GM10847 (cell line): ENCODE data around the gene GRAP2.

Experiments
- POLR2A ChIP-seq: IDR thresholded peaks from 2 replicates; pipeline ENCODE4 v1.6.1; 2011; ENCODE audit not compliant: insufficient read length; ENCODE audit errors: extremely low read depth

Gene GRAP2

DNA sequence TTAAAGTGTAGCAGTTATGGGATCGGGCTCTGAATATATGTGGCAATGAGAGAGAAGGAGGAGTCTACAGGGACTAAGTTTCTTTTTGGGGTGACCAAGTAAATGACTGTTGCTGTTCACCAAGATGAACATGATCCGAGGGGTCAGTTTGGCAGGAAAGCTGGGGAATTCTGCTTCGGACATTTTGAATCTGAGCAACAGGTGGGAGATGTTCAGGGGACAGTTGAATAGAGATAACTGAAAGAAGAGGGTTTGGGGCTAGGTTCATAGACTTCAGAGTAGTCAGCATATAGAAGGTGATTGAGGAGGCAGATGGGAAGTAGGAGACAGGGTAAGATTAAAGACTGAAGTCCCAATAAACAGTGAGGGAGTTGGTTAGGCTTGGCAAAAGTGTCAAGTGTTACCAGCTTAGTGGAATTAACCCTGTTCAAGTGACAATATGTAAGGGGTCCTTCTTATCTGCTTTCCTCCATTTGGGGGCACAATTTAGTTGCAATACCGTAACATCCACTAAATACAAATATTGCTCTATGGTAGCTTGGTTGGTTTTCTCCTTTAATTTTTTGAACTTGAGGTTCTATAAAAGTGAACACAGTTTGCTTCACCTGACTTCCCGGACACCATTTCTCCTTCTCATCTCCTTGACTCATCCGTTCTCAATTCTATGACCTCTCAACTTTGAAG is 4.4 kb upstream of the GRAP2 start:
- TF ChIP-seq POLR2A = no peak

GRCh38 chr22:39897841-39898240 is 3.0 kb upstream of the GRAP2 start:
- TF ChIP-seq POLR2A = no peak

DNA sequence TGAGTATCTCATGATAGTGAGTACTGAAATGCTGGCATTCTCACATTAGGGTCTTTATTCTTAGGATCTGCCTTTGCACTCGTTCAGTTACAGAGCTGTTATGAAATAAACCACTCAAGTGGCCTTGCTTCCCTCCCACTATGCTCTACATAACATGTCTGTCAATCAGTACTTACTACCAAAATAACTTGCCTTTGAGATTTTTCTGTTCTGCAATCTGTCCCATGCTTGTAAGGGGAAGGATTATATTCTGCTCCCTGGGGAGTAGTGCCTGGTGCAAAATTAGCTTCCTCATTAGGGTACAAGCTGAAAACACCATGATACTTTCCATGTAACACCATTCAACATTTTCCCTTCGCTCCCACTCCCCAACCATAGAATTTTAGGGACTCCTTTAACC is 1.9 kb upstream of the GRAP2 start:
- TF ChIP-seq POLR2A = no peak

DNA sequence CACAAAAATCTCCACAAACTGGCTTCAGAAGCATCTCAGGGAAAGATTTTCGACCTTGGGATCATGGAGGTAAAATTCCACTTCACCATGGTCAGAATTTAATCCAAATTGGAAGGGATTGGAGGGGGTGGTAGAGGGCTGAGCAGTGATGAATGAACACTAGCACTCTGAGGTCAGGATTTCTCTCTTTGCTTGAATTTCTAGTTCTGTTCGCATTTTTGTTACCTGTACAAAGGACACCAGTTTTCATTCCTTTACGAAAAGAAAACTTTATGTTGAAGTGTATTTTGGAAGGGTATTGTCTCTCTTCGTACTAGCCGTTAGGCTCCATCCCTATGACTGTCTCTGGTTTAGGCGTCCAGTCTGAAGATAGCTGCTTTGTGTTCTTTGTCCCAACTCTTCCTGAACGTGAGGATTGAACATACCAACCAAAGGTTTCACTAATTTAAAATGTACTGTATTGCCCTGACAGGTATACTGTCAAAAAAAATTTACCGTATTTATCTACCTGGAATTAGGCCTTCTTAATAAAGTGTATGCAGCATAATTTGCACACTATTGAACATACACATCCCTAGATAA is 772 bp downstream of the GRAP2 start:
- TF ChIP-seq POLR2A = no peak

GRCh38 chr22:39904862-39905261 is 4.0 kb downstream of the GRAP2 start:
- TF ChIP-seq POLR2A = no peak

GRCh38 chr22:39905687-39906086 is 4.8 kb downstream of the GRAP2 start:
- TF ChIP-seq POLR2A = no peak

GRCh38 chr22:39906207-39906606 is 5.3 kb downstream of the GRAP2 start:
- TF ChIP-seq POLR2A = no peak

- TF ChIP-seq POLR2A = no peak
These were observed 6.2 kb downstream of the GRAP2 start for GRCh38 chr22:39907047-39907446.

DNA sequence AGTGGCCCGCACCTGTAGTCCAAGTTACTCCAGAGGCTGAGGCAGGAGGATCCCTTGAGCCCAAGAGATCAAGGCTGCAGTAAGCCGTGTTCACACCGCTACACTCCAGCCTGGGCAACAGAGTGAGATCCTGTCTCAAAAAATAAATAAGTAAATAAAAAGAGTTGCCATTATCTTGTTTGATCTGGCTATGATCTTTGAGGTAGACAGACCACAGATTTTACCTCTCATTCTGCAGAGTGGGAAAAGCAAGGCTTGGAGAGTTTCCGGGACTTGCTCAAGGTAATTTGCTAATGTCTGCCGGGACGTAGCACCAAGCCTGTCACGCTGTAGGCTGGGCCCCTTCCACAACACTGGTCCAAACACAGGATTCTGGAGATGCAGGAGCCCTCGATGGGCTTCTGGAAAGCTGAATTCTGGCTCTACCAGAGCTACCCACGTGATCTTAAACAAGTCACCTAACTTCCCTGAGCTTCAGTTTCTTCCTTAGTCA is 6.8 kb downstream of the GRAP2 start:
- TF ChIP-seq POLR2A = no peak

GRCh38 chr22:39908136-39908535 is 7.3 kb downstream of the GRAP2 start:
- no peak for TF ChIP-seq POLR2A

DNA sequence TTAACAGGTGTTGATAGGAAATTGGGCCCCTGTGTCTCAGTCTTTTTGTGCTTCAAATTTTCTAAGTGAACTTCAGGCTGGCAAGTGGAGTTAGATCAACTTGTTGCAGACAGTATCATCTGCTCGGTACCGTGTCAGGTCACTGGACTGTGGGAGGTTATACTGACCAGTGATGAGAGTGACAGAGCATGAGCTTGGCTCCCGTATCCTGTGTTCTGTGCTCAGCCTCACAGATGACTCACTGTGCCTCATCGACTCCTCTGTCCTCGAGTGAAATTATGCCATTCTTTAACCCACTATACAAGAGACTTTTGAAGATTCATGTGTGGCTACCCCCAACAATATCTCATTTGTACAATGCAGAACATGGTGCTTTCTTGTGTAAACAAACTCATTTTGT is 7.9 kb downstream of the GRAP2 start:
- no peak for TF ChIP-seq POLR2A

DNA sequence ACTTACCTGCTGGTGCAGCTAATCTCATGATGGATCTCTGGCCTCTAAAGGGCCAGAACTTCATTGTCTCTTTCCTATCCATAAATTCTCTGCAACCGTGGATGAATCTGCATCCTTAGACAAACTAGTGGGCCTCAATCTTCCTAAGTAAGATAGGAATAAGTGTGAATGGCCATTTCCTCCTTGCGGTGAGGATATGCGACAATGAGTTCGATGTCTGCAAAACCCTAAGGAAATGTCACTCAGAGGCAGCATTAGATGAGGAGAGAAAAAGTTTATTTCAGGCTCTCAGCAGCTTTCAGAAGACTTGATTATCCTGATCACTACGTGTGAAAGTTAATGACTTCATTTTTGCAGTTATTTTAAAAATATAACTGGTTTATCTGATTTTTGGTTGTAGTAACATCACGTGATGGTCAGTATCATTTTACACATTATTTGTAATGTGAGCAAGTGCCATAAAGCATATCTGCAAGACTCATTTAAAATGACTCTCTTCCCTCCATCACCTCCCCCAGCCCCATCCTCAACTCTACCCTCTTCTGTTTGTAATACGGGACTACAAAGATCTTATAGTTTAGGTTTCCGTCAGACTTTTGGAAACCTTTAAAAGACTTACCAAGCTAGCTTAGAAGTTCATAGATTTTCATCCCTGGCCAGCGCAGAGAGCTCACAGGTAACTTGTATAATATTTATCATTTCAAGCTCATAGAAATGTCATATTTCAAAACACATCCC is 10.2 kb downstream of the GRAP2 start:
- TF ChIP-seq POLR2A = no peak

GRCh38 chr22:39913321-39913720 is 12.4 kb downstream of the GRAP2 start:
- no peak for TF ChIP-seq POLR2A

DNA sequence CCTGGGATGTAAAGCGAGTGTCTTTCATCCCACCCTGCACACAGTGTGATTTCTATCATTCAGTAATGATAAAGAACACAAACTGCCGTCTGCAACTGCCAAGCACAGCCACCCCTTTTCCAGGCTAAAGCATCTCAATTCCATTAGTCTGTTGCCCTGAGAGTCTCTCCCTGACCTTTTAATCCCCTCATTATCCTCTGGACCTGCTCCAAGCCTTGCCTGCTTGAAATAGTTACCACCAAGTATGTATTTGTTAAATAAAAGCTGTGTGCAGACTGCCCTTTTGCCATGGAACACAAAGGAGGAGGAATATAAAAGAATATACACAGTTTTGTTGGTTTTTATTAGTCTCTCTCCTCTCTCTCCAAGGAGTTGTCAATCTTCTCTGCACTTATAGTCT is 13.0 kb downstream of the GRAP2 start:
- no peak for TF ChIP-seq POLR2A

GRCh38 chr22:39914584-39914983 is 13.7 kb downstream of the GRAP2 start:
- TF ChIP-seq POLR2A = no peak

GRCh38 chr22:39915295-39915726 is 14.4 kb downstream of the GRAP2 start:
- TF ChIP-seq POLR2A = no peak
